Gastrocnemius medialis (tissue), 4 donors: Measurements from ENCODE around the gene PLS1.

Experiments used
- POLR2A ChIP-seq, 2 donors: fragments of 450-650 bp; IDR thresholded peaks; one replicate each; pipeline ENCODE4 v1.6.1; 2017; ENCODE audit warnings: antibody characterized with exemption in 2 of 2, mild to moderate bottlenecking in 2 of 2, moderate library complexity in 2 of 2
- TF ChIP-seq, protein P1 (sequence below), 5 experiments: fragments of 450-650 bp in 3 of 5; fragments of 200-600 bp in 2 of 5; sonication (generic) in 2 of 5; IDR thresholded peaks in 4 of 5; conservative IDR thresholded peaks in 1 of 5; 1 replicate in 4 of 5; 2 replicates in 1 of 5; pipeline ENCODE4 v1.5.1; 2016 to 2019; ENCODE audit warnings: antibody characterized with exemption in 5 of 5, mild to moderate bottlenecking in 3 of 5, moderate library complexity in 3 of 5

GRCh38 chr3:142735462-142735861 lies 139.3 kb downstream of the PLS1 start:
- TF ChIP-seq, protein P1, sequence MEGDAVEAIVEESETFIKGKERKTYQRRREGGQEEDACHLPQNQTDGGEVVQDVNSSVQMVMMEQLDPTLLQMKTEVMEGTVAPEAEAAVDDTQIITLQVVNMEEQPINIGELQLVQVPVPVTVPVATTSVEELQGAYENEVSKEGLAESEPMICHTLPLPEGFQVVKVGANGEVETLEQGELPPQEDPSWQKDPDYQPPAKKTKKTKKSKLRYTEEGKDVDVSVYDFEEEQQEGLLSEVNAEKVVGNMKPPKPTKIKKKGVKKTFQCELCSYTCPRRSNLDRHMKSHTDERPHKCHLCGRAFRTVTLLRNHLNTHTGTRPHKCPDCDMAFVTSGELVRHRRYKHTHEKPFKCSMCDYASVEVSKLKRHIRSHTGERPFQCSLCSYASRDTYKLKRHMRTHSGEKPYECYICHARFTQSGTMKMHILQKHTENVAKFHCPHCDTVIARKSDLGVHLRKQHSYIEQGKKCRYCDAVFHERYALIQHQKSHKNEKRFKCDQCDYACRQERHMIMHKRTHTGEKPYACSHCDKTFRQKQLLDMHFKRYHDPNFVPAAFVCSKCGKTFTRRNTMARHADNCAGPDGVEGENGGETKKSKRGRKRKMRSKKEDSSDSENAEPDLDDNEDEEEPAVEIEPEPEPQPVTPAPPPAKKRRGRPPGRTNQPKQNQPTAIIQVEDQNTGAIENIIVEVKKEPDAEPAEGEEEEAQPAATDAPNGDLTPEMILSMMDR (IDR thresholded peaks at IDR 0.05 in 4 of 5, conservative IDR thresholded peaks at IDR 0.05 in 1 of 5) = no peak
- no peak for TF ChIP-seq POLR2A (IDR thresholded peaks at IDR 0.05)
